SK-N-SH treated with all-trans-retinoic acid at 6 μM for 48 hours (cell line): ENCODE data around the gene ALS2.

ENCODE experiments used
- CREB5 ChIP-seq: fragments of 250-450 bp; sonication (Bioruptor Pico); IDR thresholded peaks from 2 replicates; pipeline ENCODE4 v1.5.1; 2020; ENCODE audit warnings: low read depth, mild to moderate bottlenecking, moderate library complexity
- PATZ1 ChIP-seq: fragments of 250-450 bp; sonication (Bioruptor Pico); IDR thresholded peaks from 2 replicates; pipeline ENCODE4 v1.8.0; 2020; ENCODE audit warnings: mild to moderate bottlenecking, moderate library complexity, borderline replicate concordance
- PPARA ChIP-seq: fragments of 250-450 bp; sonication (Bioruptor Pico); IDR thresholded peaks from 2 replicates; pipeline ENCODE4 v1.5.0; 2020; ENCODE audit warnings: mild to moderate bottlenecking, borderline replicate concordance
- ZFP3 ChIP-seq: fragments of 250-450 bp; sonication (Bioruptor Pico); IDR thresholded peaks from 2 replicates; pipeline ENCODE4 v1.5.0; 2020; ENCODE audit warnings: mild to moderate bottlenecking, moderate library complexity
- ZFP30 ChIP-seq: fragments of 450-650 bp; formaldehyde crosslinking; IDR thresholded peaks from 2 replicates; pipeline ENCODE4 v1.5.0; 2022; ENCODE audit warnings: mild to moderate bottlenecking, moderate library complexity
- ZNF8 ChIP-seq: fragments of 450-650 bp; formaldehyde crosslinking; IDR thresholded peaks from 2 replicates; pipeline ENCODE4 v1.5.0; 2020; ENCODE audit warnings: mild to moderate bottlenecking, moderate library complexity

- TF ChIP-seq ZFP3, result no peak
- TF ChIP-seq ZFP30 (CRISPR knock-in tag), result no peak
- no peak for TF ChIP-seq PATZ1
- no peak for TF ChIP-seq CREB5 (CRISPR knock-in tag)
- TF ChIP-seq PPARA (CRISPR knock-in tag), result no peak
- TF ChIP-seq ZNF8 (CRISPR knock-in tag), result no peak
These were observed 2.9 kb downstream of the ALS2 start for GRCh38 chr2:201777869-201778268.
